Smooth muscle cell (in vitro differentiated cells): Measurements from ENCODE around the gene SPTBN1. TPM values are rescaled to one million over a fixed set of nuclear protein-coding genes. Genes with fewer than 3 reads are reported as not detected.
A peak's percentile ranks its signal among the peaks of the same experiment; 100 is the strongest.

Experiments
- DNase-seq: peaks from one replicate; lab custom pipeline; 2025; ENCODE audit not compliant: unreplicated experiment; lab: John Stamatoyannopoulos, UW
- H2AFZ ChIP-seq: fragments of 200-600 bp; sonication (generic); 2 replicates; pipeline ENCODE4 v1.6.0; 2016; ENCODE audit warnings: antibody characterized with exemption, low read depth, mild to moderate bottlenecking
- H3F3A ChIP-seq: fragments of 200-600 bp; sonication (generic); 2 replicates; pipeline ENCODE4 v1.6.0; 2017; ENCODE audit warnings: antibody characterized with exemption, low read depth
- H3K27ac ChIP-seq: fragments of 200-600 bp; sonication (generic); 2 replicates; pipeline ENCODE4 v1.5.1; 2016; ENCODE audit warnings: low read depth, mild to moderate bottlenecking
- H3K27me3 ChIP-seq: fragments of 200-600 bp; sonication (generic); 2 replicates; pipeline ENCODE4 v1.6.1; 2016; ENCODE audit warnings: low read depth, mild to moderate bottlenecking
- H3K36me3 ChIP-seq: fragments of 200-600 bp; sonication (generic); 2 replicates; pipeline ENCODE4 v1.5.1; 2016; ENCODE audit warnings: low read depth
- H3K4me1 ChIP-seq: fragments of 200-600 bp; sonication (generic); 2 replicates; pipeline ENCODE4 v1.5.1; 2016; ENCODE audit warnings: low read depth
- H3K4me2 ChIP-seq: fragments of 200-600 bp; sonication (generic); 2 replicates; pipeline ENCODE4 v1.6.0; 2016; ENCODE audit warnings: mild to moderate bottlenecking
- H3K4me3 ChIP-seq: fragments of 200-600 bp; sonication (generic); 2 replicates; pipeline ENCODE4 v1.5.1; 2016; ENCODE audit warnings: mild to moderate bottlenecking
- H3K79me2 ChIP-seq: fragments of 200-600 bp; sonication (generic); 2 replicates; pipeline ENCODE4 v1.6.0; 2016; ENCODE audit warnings: low read depth, mild to moderate bottlenecking
- H3K9ac ChIP-seq: fragments of 200-600 bp; sonication (generic); 2 replicates; pipeline ENCODE4 v1.6.0; 2016; ENCODE audit warnings: low read depth
- H3K9me3 ChIP-seq: fragments of 200-600 bp; sonication (generic); replicated peaks from 2 replicates; pipeline ENCODE4 v1.5.1; 2016; ENCODE audit warnings: low read depth
- H4K20me1 ChIP-seq: fragments of 200-600 bp; sonication (generic); 2 replicates; pipeline ENCODE4 v1.6.0; 2016; ENCODE audit warnings: low read depth
- WGBS: methylation state at CpG from one replicate; pipeline ENCODE4 v1.1.7; 2016; ENCODE audit warnings: low lambda C conversion rate; 5-methylcytosine and 5-hydroxymethylcytosine counted together
- polyA plus RNA-seq: library from polyadenylated mRNA; unstranded; fragments of >200 nt; fragmentation: Nextera tagmentation; extraction: Ambion mirVana; gene quantifications from 2 replicates; pipeline ENCODE4 v1.2.1, GENCODE V29; 2016
- total RNA-seq: library from RNA; depleted of rRNA; stranded (reverse); fragments of >200 nt; gene quantifications from 2 replicates; pipeline ENCODE4 v1.2.3, GENCODE V29; 2014
- TF ChIP-seq, protein P1 (sequence below): fragments of 200-600 bp; sonication (generic); IDR thresholded peaks from 2 replicates; pipeline ENCODE4 v1.5.1; 2017; ENCODE audit warnings: borderline replicate concordance, mild to moderate bottlenecking, antibody characterized with exemption; ENCODE audit not compliant: insufficient read depth, poor library complexity, severe bottlenecking

SPTBN1 gene
- total and polyA plus RNA-seq, 2 experiments from 2014 or later: 78.7 to 186 TPM

GRCh38 chr2:54429811-54430551, 26.1 kb upstream of the SPTBN1 start:
- Histone ChIP-seq H3K4me1 (no peaks in the 10 kb centered on the region), H3F3A (no peaks in the 10 kb centered on the region), H3K9ac (no peak overlapping the region), H3K4me3 (no peak overlapping the region), H3K27me3 (no peaks in the 10 kb centered on the region), H3K27ac (no peak overlapping the region), H3K9me3 (no peaks in the 10 kb centered on the region), H3K79me2 (no peaks in the 10 kb centered on the region), H3K4me2 (no peak overlapping the region), H2AFZ (no peak overlapping the region), H3K36me3 (no peaks in the 10 kb centered on the region), H4K20me1 (no peaks in the 10 kb centered on the region)
- 81% methylated on average over 13 of the region's 13 CpGs for WGBS
- TF ChIP-seq, protein P1, sequence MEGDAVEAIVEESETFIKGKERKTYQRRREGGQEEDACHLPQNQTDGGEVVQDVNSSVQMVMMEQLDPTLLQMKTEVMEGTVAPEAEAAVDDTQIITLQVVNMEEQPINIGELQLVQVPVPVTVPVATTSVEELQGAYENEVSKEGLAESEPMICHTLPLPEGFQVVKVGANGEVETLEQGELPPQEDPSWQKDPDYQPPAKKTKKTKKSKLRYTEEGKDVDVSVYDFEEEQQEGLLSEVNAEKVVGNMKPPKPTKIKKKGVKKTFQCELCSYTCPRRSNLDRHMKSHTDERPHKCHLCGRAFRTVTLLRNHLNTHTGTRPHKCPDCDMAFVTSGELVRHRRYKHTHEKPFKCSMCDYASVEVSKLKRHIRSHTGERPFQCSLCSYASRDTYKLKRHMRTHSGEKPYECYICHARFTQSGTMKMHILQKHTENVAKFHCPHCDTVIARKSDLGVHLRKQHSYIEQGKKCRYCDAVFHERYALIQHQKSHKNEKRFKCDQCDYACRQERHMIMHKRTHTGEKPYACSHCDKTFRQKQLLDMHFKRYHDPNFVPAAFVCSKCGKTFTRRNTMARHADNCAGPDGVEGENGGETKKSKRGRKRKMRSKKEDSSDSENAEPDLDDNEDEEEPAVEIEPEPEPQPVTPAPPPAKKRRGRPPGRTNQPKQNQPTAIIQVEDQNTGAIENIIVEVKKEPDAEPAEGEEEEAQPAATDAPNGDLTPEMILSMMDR: no peak
- no peak for DNase-seq

GRCh38 chr2:54430649-54431048, 25.5 kb upstream of the SPTBN1 start:
- Histone ChIP-seq H3K9ac (no peak overlapping the region), H3K36me3 (no peaks in the 10 kb centered on the region), H2AFZ (no peak overlapping the region), H3F3A (no peaks in the 10 kb centered on the region), H3K4me3 (no peak overlapping the region), H4K20me1 (no peaks in the 10 kb centered on the region), H3K27ac (no peak overlapping the region), H3K79me2 (no peaks in the 10 kb centered on the region), H3K9me3 (no peaks in the 10 kb centered on the region), H3K27me3 (no peaks in the 10 kb centered on the region), H3K4me1 (no peaks in the 10 kb centered on the region), H3K4me2 (no peak overlapping the region)
- DNase-seq: no peak
- TF ChIP-seq, protein P1: no peak
- WGBS: 97% methylated on average over 5 of the region's 5 CpGs

DNA sequence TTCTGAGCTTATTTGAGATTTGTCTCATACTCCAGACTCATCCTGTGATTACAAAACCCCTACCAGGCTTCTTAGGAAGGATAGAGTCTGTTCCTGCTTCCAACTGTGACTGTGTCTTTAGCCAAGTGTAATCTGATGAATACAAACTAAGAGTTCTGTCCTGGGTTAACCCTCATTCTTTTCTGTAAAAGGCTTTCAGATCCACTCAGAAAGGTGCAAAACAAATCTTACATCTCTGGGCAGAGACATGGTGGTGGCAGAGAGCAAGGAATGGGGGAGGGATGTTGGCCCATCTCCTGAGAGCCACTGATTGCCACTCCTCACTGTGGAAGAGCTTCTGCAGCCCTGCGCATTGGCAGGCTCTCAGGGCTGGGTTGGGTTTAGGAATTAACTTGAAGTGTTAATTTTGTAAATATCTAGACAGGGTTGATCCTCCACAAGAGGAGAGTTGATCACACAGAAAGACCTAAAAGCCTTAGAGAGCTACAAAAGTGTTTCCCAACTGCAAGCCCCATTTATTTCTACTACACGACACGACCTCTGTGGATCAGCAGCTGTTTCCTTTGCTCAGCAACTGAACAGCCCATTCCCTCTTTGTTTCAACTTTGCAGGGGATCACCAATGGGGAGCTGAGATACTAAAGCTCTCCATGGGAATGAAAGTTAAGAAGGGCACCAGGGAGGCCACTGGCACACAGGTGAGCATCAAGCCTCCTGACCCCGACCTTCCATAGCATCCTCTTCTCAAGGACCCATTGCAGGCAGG, 23.7 kb upstream of the SPTBN1 start:
- Histone ChIP-seq H4K20me1 (no peaks in the 10 kb centered on the region), H3K4me2 (no peak overlapping the region), H3K27ac (no peak overlapping the region), H2AFZ (peak overlapping the region; percentile 24), H3K4me3 (no peak overlapping the region), H3K9me3 (no peaks in the 10 kb centered on the region), H3K27me3 (no peaks in the 10 kb centered on the region), H3K4me1 (no peaks in the 10 kb centered on the region), H3K79me2 (no peaks in the 10 kb centered on the region), H3F3A (no peaks in the 10 kb centered on the region), H3K36me3 (no peaks in the 10 kb centered on the region), H3K9ac (no peak overlapping the region)
- WGBS: 85% methylated on average over 4 of the region's 4 CpGs
- TF ChIP-seq, protein P1: no peak
- no peak for DNase-seq

DNA sequence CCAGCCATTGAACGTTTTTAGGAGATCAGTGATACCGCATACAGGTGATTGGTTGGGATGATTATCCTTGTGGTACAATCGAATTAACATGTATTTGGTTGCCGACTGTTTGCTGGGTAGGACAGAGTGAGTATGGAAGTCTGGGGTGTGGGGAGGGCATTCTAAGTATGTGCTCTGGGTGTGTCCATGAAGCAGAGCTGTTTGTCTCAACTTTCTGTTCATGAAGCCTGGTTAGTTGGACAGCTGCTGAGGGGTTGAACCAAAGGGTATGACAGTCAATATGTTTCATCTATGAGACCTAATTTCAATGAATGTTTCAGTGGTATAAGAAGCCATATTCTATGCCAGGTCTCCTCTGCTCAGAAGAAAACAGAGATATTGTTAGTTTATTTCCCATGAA, 21.9 kb upstream of the SPTBN1 start:
- Histone ChIP-seq H3K4me2 (no peak overlapping the region), H3K36me3 (no peaks in the 10 kb centered on the region), H2AFZ (no peak overlapping the region), H3K4me1 (no peaks in the 10 kb centered on the region), H3K27me3 (no peaks in the 10 kb centered on the region), H3K4me3 (no peak overlapping the region), H3K27ac (no peak overlapping the region), H4K20me1 (no peaks in the 10 kb centered on the region), H3K79me2 (no peaks in the 10 kb centered on the region), H3K9ac (no peak overlapping the region), H3F3A (no peaks in the 10 kb centered on the region), H3K9me3 (no peaks in the 10 kb centered on the region)
- no peak for DNase-seq
- WGBS: 91% methylated on average over 4 of the region's 4 CpGs
- TF ChIP-seq, protein P1: no peak
